Adrenal gland (tissue), 5 donors: ENCODE results near the gene NEGR1.

ENCODE experiments used
- POLR2A ChIP-seq, 2 donors: fragments of 450-650 bp; IDR thresholded peaks; one replicate each; pipeline ENCODE4 v1.6.1; 2017; ENCODE audit warnings: antibody characterized with exemption in 2 of 2, mild to moderate bottlenecking in 2 of 2, moderate library complexity in 1 of 2
- TF ChIP-seq, protein P1 (sequence below), 6 experiments: fragments of 450-650 bp in 4 of 6; fragments of 200-600 bp in 2 of 6; sonication (generic) in 1 of 6; IDR thresholded peaks; 1 replicate in 5 of 6; 2 replicates in 1 of 6; pipeline versions ENCODE4 v1.5.1 to v1.8.0; 2016 to 2021; ENCODE audit warnings: antibody characterized with exemption in 6 of 6, mild to moderate bottlenecking in 2 of 6, moderate library complexity in 1 of 6
- donor health status: DM: no; HTN: no; CAD: no.

- TF ChIP-seq, protein P1, sequence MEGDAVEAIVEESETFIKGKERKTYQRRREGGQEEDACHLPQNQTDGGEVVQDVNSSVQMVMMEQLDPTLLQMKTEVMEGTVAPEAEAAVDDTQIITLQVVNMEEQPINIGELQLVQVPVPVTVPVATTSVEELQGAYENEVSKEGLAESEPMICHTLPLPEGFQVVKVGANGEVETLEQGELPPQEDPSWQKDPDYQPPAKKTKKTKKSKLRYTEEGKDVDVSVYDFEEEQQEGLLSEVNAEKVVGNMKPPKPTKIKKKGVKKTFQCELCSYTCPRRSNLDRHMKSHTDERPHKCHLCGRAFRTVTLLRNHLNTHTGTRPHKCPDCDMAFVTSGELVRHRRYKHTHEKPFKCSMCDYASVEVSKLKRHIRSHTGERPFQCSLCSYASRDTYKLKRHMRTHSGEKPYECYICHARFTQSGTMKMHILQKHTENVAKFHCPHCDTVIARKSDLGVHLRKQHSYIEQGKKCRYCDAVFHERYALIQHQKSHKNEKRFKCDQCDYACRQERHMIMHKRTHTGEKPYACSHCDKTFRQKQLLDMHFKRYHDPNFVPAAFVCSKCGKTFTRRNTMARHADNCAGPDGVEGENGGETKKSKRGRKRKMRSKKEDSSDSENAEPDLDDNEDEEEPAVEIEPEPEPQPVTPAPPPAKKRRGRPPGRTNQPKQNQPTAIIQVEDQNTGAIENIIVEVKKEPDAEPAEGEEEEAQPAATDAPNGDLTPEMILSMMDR (IDR thresholded peaks at IDR 0.05): no peak
- TF ChIP-seq POLR2A (IDR thresholded peaks at IDR 0.05): no peak
Measured at GRCh38 chr1:71745326-71745725, 537.0 kb downstream of the NEGR1 start.
